SIG-M5 treated with dmso at 0.1 percent for 504 hours (cell line): ENCODE results near the gene SP6.

Experiments used
- DNase-seq: peaks from one replicate; lab custom pipeline; 2025; ENCODE audit not compliant: unreplicated experiment; lab: John Stamatoyannopoulos, UW

SP6 gene

GRCh38 chr17:47813512-47814031, 37.4 kb downstream of the SP6 start:
- no peak for DNase-seq

DNA sequence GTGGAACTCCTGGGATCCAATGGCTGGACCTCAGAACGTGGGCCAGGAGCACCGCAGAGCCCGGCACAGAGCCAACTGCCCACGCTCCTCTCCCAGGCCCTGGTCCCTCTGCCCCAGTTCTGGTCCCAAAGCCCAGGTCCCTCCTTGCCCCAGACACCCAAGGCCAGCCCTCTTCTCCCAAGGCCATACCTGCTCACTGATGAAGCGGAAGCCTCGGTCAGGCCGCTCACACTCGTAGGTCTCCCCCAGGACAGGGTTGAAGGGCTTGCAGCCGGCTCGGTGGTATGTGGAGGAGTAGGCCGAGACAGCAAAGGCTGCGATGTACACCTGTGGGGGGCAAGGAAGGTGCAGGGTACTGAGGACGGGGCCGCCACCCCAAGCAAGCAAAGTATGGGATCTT, 37.9 kb downstream of the SP6 start:
- no peak for DNase-seq

DNA sequence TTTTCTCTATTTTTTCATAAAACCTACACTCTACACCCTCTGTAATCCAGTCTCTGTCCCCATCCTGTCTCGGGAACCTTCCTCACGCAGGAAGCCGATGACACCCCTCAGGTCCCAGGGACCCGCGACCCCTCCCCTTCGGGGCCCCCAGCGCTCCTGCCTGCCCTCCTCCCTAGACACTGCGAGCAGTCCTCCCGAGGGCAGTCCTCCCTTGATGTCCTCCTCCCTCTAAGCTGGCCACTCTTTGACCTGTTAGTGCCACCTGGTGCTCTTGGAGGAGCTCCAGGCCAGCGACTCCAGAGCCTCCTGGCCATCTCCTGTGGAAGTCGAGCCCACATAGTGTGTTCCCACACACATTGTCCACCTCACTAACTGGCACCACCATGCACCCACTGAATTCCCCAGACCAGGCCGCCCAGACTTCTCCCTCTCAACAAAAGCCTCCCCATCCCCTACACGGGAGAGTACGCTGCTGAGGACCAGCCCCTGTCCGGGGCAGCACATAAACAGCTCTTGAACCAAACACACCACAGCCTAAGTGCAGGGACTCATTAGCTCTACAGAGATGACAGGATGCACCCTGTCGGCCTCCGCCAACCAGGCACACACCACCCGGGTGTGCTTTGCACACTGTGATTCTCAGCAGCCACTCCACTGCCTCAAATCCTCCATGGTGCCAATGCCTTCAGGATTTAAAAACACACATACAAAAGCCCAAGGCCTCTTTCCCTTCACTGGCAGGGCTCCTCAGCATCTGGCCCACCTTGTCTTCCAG, 38.6 kb downstream of the SP6 start:
- no peak for DNase-seq

GRCh38 chr17:47811709-47812108, 39.3 kb downstream of the SP6 start:
- no peak for DNase-seq

GRCh38 chr17:47810901-47811635, 39.9 kb downstream of the SP6 start:
- DNase-seq: no peak

GRCh38 chr17:47810200-47810821, 40.7 kb downstream of the SP6 start:
- peak; percentile 88 for DNase-seq

- no peak for DNase-seq
Measured at GRCh38 chr17:47808830-47809480, 42.0 kb downstream of the SP6 start.

GRCh38 chr17:47808036-47808829, 42.7 kb downstream of the SP6 start:
- no peak for DNase-seq

- no peak for DNase-seq
Measured at GRCh38 chr17:47807421-47807820, 43.5 kb downstream of the SP6 start.

- DNase-seq: no peak
Measured at GRCh38 chr17:47806913-47807255, 44.1 kb downstream of the SP6 start.

DNA sequence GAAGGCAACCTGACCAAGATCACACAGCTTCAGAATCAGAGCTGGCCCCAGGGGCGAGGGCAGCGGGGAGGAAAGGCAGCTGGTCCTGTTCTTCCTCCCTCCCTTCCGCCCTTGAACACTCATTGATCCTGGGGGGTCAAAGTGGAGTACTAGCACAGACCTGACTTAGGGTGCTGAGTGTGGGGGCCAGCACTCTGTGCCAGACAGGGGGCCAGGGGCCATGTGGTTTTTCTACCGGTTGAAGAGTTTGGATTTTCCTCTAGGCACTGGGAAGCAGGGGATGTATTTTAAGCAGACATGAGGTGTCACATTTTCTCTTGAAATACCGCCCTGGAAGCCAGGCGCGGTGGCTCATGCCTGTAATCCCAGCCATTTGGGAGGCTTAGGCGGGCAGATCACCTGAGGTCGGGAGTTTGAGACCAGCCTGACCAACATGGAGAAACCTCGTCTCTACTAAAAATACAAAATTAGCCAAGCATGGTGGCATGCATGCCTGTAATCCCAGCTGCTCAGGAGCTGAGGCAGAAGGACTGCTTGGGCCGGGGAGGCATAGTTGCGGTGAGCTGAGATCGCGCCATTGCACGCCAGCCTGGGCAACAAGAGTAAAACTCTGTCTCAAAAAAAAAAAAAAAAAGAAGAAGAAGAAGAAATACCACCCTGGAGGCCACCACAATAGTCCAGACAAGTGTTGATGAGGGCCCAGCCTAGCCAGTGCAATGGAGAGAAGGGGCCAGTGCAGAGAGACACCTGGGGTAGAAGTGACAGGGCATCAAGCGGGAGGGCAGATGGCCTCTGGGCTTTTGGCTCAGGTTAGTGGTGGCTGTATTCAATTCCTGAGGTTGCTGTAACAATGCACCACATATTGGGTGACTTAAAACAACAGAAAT, 44.7 kb downstream of the SP6 start:
- DNase-seq: no peak

DNA sequence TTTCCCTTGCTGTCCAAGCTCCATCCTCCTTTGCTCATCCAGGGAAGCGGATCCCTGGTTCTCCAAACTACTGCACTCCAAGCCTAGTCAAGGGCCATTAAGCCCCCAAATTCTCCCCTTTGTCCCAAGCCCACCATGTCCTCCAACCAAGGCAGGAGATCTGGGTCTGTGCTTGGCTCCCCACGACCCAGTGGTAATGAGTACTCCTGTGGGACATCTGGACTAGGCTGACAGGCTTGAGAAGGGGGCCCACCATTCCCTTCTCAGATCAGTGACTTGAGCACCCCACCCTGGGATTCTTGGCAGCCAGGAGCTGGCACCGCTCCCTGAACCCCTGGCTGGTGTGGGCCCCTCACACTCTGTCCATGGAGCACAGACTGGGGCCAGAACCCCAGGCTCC, 46.5 kb downstream of the SP6 start:
- no peak for DNase-seq

DNA sequence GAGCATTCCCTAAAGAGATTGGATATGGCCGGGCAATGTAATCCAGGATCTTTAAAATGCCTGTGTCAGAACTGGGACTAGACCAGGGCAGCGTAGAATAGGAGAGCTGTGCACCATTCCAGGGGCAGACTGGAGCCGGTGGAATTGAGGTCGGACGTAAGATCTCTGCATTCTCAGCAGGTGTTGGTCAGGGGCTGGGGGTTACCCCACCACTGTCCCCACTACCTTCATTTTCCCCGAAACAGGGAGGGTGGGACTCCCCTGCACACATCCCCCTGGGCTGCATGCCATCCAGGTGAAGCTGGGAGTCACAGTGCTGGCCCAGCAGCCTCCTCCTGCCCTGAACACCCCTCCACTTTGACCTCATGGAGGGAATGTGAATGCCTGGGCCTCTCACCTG, 47.2 kb downstream of the SP6 start:
- DNase-seq: no peak

GRCh38 chr17:47803201-47803600, 47.8 kb downstream of the SP6 start:
- DNase-seq: no peak

GRCh38 chr17:47802341-47803022, 48.5 kb downstream of the SP6 start:
- peak; percentile 74 for DNase-seq

DNA sequence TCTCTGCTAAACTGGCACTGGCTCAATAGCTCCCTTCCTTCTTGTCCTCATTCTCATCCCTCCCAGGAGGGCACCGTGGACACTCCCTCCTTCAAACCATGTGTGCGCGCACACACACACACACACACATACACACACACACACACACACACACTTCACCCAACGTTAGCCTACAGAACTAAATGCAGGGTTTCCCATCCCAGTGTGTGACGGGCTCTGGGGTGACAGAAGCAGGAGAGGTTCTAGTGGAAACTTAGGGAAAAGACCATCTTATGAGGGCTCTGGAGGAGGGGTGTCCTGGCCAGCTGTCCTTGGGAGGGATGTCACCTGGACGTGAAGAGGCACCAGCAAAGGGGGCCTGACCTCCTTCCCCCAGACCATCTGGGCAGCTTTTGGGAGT, 49.1 kb downstream of the SP6 start:
- no peak for DNase-seq

DNA sequence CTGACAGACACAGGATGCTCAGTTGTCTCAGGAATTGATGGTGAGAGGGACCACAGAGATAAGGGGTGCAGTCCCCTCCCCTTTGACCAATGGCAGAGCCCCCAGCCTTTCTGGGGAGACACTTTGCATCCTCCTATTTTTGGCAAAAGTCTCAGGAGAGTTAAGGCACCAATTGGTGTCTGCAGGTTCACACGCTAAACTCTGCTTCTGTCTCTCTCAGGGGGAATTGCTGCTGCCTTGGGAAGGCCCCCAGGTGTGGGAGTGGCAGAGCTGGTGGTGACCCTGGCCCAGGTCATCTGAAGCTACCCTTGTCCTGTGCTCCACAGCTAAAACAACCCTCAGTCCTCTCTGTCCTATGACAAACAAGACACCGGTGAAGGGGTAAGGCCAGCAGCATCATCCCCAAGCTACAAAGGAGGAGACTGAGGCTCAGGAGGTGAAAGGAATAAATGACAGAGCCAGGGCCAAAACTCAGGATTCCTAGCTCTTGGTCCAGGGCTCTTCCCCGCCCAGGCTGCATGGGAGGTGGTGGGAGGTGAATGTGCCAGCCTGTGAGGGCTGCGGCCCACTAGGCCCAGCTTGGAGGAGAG, 49.7 kb downstream of the SP6 start:
- DNase-seq: no peak

- no peak for DNase-seq
Measured at GRCh38 chr17:47800686-47801085, 50.3 kb downstream of the SP6 start.

- DNase-seq: no peak
Measured at GRCh38 chr17:47797797-47798196, 53.2 kb downstream of the SP6 start.
